ENCODE measurements around the gene GMEB2. TPM values are rescaled to one million over a fixed set of nuclear protein-coding genes. Genes with fewer than 3 reads are reported as not detected.
"Not testable (repeated sequence)": the region's sequence is repeated elsewhere in the genome, so short reads cannot be mapped to it uniquely, and the experiment has no call there.

GMEB2 gene
- total RNA-seq, 6 donors from 2014 or later, result 10.1 to 12.9 (median 12.4) TPM

DNA sequence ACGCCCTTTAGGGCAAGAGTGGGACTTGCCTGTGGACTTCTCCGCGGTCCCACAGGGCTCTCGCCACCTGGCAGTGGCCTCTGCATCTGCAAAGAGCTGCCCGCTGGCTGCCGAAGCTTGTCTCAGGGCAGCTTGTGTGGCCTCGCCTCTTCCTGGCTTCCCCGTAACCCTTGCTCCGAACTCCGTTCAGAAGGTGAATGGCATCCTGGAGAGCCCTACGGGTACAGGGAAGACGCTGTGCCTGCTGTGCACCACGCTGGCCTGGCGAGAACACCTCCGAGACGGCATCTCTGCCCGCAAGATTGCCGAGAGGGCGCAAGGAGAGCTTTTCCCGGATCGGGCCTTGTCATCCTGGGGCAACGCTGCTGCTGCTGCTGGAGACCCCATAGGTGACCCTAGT is 34.2 kb upstream of the GMEB2 start:
- Histone ChIP-seq H3K9me3 (no peaks in the 10 kb centered on the region), H3K27ac (no peak overlapping the region), H3K27me3 (no peaks in the 10 kb centered on the region), H3K36me3 (peaks cover 6 to 56% (median 37%) of the 10 kb centered on the region in 4 donors), H3K4me3 (no peak overlapping the region), H3K4me1 (peaks cover 16 to 21% (median 21%) of the 10 kb centered on the region in 4 donors)
- ATAC-seq (ENCODE audit: low FRiP score in 2 of 2), result no peak
- TF ChIP-seq EP300 (IDR thresholded peaks at IDR 0.05) (no peak), POLR2A (IDR thresholded peaks at IDR 0.05) (no peak), POLR2AphosphoS5 (IDR thresholded peaks at IDR 0.05) (no peak), CTCF (IDR thresholded peaks at IDR 0.05) (no peak)
- DNase-seq, result no peak
- 96% methylated on average over 12 to 22 of the region's 22 CpGs for WGBS, 2 donors

DNA sequence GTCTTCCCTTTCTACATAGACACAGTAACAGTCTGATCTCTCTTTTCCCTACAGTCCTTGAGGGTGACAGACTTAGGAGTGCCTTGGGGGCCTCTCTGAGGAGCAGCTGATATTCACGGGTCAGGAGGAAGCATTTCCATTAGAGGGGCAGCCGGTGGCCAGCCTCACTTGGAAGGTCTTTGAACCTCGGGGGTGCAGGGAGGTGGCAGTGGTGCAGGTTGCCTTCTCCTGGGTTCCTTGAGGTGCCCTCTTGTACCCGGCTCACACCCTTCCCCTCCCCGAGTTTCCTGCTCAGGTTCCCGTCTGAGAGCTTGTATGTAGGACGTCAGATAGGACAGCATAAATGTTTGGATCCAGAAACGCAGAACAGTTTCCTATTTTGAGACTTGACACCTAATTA is 33.7 kb upstream of the GMEB2 start:
- Histone ChIP-seq H3K27ac (no peak overlapping the region), H3K9me3 (no peaks in the 10 kb centered on the region), H3K27me3 (no peaks in the 10 kb centered on the region), H3K4me1 (peaks cover 16 to 21% (median 21%) of the 10 kb centered on the region in 4 donors), H3K36me3 (peaks cover 6 to 51% (median 33%) of the 10 kb centered on the region in 4 donors), H3K4me3 (no peak overlapping the region)
- TF ChIP-seq POLR2A (IDR thresholded peaks at IDR 0.05), result no peak
- TF ChIP-seq CTCF (IDR thresholded peaks at IDR 0.05), result no peak
- TF ChIP-seq EP300 (IDR thresholded peaks at IDR 0.05), result no peak
- TF ChIP-seq POLR2AphosphoS5 (IDR thresholded peaks at IDR 0.05), result no peak
- no peak for DNase-seq
- no peak for ATAC-seq (ENCODE audit: low FRiP score in 2 of 2)
- 80 to 100% methylated on average over 6 to 8 of the region's 8 CpGs for WGBS, 2 donors

- H3K27me3 ChIP-seq; ATAC-seq (ENCODE audit: low FRiP score in 2 of 2); H3K9me3 ChIP-seq; DNase-seq; H3K27ac ChIP-seq; H3K4me3 ChIP-seq: not testable (repeated sequence)
- Histone ChIP-seq H3K36me3 (peaks cover 6 to 47% (median 31%) of the 10 kb centered on the region in 4 donors), H3K4me1 (peaks cover 16 to 21% (median 21%) of the 10 kb centered on the region in 4 donors)
- WGBS, 2 donors, result 85 to 93% methylated on average over 10 of the region's 10 CpGs
These were observed 33.3 kb upstream of the GMEB2 start for GRCh38 chr20:63660174-63660573.

DNA sequence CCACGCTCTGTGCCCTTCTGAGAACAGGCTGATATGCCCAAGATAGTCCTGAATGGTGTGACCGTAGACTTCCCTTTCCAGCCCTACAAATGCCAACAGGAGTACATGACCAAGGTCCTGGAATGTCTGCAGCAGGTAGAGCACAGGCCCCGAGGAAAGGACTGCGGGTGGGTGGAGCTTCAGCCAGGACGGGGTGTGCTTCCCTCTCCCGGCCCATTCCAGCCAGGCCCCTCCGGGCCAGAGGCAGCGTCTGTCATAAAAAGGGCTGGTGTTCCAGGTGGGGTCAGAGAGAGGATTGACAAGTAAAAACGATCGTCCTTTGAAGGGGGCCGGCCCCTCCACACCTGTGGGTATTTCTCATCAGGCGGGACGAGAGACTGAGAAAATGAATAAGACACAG is 32.5 kb upstream of the GMEB2 start:
- Histone ChIP-seq H3K9me3 (no peaks in the 10 kb centered on the region), H3K27ac (peak overlapping the region in 3 of 4 donors; percentile 90 to 91 (median 91)), H3K36me3 (peaks cover 6 to 42% (median 29%) of the 10 kb centered on the region in 4 donors), H3K4me1 (peaks cover 16 to 21% (median 21%) of the 10 kb centered on the region in 4 donors), H3K27me3 (no peaks in the 10 kb centered on the region), H3K4me3 (peak overlapping the region in 3 of 4 donors; percentile 74 to 89 (median 85))
- 73 to 76% methylated on average over 10 to 13 of the region's 13 CpGs for WGBS, 2 donors
- DNase-seq, result no peak
- ATAC-seq (ENCODE audit: low FRiP score in 2 of 2), result no peak
- TF ChIP-seq CTCF (IDR thresholded peaks at IDR 0.05) (no peak), POLR2A (IDR thresholded peaks at IDR 0.05) (no peak), EP300 (IDR thresholded peaks at IDR 0.05) (no peak), POLR2AphosphoS5 (IDR thresholded peaks at IDR 0.05) (no peak)

GRCh38 chr20:63658749-63659187 is 31.9 kb upstream of the GMEB2 start:
- peaks cover 6 to 36% (median 26%) of the 10 kb centered on the region in 4 donors for H3K36me3 ChIP-seq
- peaks cover 21 to 27% (median 25%) of the 10 kb centered on the region in 4 donors for H3K4me1 ChIP-seq
- H3K4me3 ChIP-seq, result peak overlapping the region; percentile 74 to 89 (median 82)
- peak overlapping the region; percentile 84 to 91 (median 90) for H3K27ac ChIP-seq
- WGBS, 2 donors, result 0 to 2% methylated on average over 1 to 25 of the region's 25 CpGs
- DNase-seq (no peak), ATAC-seq (ENCODE audit: low FRiP score in 2 of 2) (peak; percentile 56 to 66)
- no peaks in the 10 kb centered on the region for H3K9me3 ChIP-seq
- H3K27me3 ChIP-seq, result no peaks in the 10 kb centered on the region
- TF ChIP-seq POLR2AphosphoS5 (IDR thresholded peaks at IDR 0.05) (no peak), CTCF (IDR thresholded peaks at IDR 0.05) (no peak), POLR2A (IDR thresholded peaks at IDR 0.05) (no peak), EP300 (IDR thresholded peaks at IDR 0.05) (no peak)
